Posterior vena cava (tissue), 2 donors: Measurements from ENCODE around the gene FSD2. TPM values are rescaled to one million over a fixed set of nuclear protein-coding genes. Genes with fewer than 3 reads are reported as not detected.
"Not testable (repeated sequence)": the region's sequence is repeated elsewhere in the genome, so short reads cannot be mapped to it uniquely, and the experiment has no call there.

Experiments
- DNase-seq: peaks from one replicate; pipeline ENCODE4 v3.0.0-alpha.2; 2020; ENCODE audit warnings: low spot score
- intact Hi-C, 2 donors: fragments of 100-400 bp; cut with DNase I; formaldehyde crosslinking; loops; one replicate each; pipeline versions ENCODE4 v1.14.1 to v1.14.2; 2022 to 2023
- total RNA-seq, 2 donors: library from RNA; stranded (reverse); fragmentation: NEBNext Ultra II Directional; extraction: Animal tissue kit (Norgen Biotek cat#: 25700); gene quantifications; one replicate each; pipeline ENCODE4 v1.2.1, GENCODE V29; 2021
- donor health status: DM: yes; HTN: yes; CAD: no.
- donor health status: DM: yes; HTN: yes; CAD: no.

Gene FSD2
- total RNA-seq, 2 donors from 2014 or later, result not detected

DNA sequence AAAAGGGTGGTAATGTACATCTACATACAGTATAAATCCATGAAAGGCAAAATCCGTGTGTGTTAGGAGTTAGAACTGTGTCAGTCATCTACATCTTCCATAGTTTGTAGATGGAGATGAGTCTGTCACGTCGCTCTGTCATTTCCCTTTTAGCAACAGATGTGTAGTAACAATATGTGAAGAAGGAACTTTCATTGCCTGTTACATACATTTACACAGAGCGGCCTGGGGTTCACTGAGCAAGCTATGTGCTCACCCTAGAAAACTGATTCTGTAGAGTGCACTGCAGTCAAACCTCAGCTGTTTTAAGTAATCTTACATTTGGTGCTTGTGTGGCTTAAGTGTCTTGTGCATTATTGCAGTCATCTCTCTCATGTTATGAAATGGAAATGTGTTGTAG lies 54.6 kb downstream of the FSD2 start:
- DNase-seq, result no peak
- intact Hi-C loops, result no loop called here

DNA sequence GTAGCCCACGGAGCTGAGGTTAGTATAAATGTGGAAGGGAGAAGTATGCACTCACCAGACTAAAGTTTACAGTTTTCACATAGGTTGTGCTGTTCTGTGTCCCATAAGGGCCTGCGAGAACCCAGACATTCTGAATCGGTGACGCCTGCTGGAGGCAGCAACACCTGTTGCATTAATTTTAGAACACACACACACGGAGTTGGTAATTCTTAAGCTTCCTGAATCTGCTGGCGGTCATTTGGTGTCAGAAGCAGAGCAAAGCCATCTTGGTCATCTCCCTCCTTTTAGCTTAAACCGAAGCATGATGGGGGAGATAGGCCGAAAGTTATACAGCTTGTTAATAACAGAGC lies 55.1 kb downstream of the FSD2 start:
- no peak for DNase-seq
- intact Hi-C loops, result no loop called here

DNA sequence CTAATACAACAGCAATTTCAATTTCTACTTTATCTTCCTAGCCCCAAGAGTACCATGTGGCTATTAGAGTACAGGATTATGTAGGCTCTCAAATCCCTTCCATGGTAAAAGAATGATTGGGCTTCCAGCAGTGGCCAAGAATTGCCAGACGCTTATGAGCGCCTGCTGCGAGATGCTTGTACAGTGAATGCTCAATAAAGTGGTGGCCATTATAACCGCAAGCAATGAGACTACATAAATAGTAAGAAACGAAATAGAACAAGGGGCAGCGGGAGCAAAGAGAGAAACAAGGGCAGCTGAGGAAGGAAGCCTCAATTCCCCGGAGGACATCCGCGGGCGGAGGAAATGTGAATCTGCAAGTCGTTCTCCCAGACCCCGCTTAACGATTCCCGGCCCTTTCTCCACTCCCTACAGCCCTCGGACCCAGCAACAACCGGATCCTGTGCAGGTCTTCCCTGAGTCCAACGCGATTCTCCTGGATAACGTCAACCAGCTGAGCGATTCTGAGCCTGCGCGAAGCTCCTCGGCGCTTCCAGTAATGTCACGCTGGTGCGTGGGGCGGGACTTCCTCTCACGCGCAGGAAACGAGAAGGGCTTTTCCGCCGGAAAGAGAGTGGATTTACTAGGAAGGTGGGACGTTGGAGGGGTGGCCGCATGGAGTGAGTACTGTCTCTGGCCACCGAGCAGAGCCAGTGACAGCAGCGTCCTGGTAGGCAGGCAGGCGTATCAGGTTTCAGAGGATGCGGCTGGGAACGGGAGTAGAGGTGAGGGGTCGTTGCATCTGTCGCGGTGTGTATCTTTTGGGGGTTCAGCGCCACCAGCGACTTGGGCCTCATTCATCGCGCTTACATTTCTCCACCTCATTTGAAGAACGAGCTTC lies 55.7 kb downstream of the FSD2 start:
- intact Hi-C loops, result no loop called here

DNA sequence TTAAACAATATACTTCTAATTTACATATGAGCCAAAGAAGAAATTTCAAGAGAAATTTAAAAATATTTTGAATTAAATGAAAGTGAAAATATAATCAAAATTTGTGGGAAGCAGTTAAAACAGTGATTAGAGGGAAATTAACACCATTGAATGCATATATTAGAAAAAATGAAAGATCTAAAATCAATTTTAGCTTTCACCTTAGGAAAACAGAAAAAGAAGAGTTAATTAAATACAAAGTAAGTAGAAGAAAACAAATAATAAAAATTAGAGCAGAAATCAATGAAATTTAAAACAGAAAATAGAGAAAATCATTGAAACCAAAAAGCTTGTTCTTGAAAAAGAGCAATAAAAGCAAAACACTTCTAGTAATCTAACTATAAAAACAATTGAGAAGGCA lies 57.6 kb downstream of the FSD2 start:
- DNase-seq, result no peak
- intact Hi-C loops, result no loop called here

More for the DNA sequence above, 55.7 kb downstream of the FSD2 start:
- DNase-seq, result peak; percentile 97

DNA sequence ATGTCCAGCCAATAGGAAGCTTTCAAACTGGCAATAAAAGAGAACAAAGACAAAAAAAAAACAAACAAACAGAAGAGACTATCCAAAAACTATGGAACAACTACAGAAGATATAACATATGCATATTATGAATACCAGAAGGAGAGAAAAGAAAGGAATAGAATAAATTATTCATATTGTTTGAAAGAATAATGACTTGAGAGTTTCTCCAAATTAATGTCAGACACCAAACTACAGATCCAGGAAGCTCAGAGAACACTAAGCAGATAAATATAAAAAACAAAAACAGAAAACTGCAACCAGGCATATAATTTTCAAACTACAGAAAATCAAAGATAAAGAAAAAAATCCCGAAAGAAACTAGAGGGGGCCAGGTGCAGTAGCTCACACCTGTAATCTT lies 62.1 kb downstream of the FSD2 start:
- no peak for DNase-seq
- intact Hi-C loops, result no loop called here

DNA sequence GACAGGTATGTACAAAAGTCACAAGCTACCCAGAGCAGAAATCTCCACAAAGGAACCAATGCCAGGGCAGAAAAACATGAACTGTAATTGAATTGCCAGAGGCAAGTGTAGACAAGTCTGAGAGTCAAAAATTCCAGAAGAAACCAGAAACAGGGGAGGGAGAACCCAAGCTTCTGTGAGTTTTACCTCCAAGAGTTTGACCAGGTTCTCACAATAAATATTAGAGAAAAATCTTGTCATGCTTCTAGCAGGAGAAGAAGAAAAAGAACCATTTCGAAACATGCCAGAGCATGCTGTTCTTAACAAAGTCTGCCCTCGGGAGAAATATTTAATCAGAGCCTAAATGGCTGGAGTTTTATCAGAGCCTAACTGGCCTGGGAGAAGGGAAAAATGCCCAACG lies 63.7 kb downstream of the FSD2 start:
- no peak for DNase-seq
- intact Hi-C loops, result no loop called here

DNA sequence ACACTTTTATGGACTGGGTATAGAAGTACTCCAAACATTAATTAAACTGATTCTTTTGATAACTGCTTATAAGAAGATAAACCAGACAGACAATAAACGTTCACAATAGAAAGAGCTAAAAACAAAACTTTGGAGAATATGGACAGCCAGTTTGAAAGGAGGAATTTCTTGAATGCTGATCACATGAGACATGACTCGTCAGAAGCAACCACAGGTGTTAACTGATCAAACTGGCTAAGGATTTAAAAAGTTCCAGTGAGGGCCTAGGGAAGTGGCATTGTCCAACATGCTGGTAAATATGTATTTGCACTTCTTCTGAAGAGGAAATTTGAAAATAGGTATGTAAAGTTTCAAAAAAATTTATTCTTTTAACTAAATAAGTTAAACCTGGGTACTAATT lies 66.8 kb downstream of the FSD2 start:
- DNase-seq, result no peak
- intact Hi-C loops, result no loop called here

DNA sequence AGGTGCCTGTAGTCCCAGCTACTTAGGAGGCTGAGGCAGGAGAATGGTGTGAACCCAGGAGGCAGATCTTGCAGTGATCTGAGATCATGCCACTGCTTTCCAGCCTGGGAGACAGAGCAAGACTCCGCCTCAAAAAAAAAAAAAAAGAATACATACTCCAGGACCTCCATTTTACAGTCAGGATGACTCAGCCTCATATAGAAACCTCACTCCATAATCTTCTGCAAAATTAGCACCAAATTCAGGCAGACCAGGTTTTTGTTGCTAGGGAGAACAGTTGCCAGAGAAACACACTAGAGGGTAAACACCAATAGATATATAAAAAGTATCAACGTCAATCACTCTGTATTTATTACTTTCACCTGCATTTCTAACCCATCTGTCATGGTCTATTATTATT lies 67.9 kb downstream of the FSD2 start:
- intact Hi-C loops, result no loop called here
- no peak for DNase-seq

DNA sequence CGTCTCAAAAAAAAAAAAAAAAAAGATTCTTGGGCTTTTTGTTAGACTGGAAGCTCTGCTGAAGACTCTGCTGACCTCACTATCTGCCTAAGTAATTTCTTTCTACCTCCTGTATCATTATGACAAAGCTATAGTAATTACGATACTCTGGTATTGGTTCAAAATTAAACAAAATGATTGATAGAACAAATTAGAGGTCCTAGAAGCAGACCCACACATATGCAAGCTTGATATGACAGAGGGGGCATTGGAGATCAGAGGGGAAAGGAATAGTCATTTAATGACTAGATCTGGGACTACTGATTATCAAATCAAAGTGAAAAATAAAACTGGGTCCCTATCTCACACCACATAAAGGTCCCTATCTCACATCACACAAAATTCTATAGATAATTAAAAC lies 74.3 kb downstream of the FSD2 start:
- DNase-seq, result no peak
- intact Hi-C loops, result no loop called here

DNA sequence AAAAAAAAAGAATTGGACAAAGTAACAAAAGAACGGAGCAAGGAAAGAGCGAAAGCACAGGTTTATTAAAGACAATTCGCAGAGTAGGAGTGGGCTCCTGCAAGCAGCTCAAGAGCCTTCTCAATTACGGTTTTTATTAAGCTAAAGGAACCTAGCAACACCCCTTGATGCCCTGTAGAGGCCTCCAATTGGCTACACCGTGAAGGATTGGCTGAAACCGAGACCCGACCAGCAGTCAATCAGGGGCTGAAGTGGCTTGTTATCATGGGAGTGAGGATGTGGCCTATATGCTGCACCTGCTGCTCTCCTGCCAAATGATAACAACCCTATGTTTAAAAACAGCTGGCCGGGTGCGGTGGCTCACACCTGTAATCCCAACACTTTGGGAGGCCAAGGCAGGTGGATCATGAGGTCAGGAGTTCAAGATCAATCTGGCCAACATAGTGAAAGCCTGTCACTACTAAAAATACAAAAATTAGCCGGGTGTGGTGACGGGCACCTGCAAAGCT lies 75.8 kb downstream of the FSD2 start:
- no peak for DNase-seq
- intact Hi-C loops, result no loop called here

DNA sequence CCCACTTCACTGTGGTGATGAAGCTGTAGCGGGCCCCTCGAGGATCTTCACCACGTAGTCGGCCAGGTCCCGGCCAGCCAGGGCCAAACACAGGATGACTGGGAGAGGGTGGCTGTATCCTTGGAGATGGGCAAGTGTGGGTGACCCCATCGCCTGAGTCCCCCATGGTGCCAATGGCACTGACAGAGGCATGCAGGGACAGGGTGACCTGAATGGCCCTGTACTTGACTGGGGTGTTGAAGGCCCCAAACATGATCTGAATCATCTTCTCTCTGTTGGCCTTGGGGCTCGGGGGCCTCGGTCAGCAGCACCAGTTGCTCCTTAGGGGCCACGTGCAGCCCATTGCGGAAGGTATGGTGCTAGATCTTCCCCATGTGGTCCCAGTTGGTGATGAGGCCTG lies 79.1 kb downstream of the FSD2 start:
- intact Hi-C loops, result no loop called here
- DNase-seq, result no peak

DNA sequence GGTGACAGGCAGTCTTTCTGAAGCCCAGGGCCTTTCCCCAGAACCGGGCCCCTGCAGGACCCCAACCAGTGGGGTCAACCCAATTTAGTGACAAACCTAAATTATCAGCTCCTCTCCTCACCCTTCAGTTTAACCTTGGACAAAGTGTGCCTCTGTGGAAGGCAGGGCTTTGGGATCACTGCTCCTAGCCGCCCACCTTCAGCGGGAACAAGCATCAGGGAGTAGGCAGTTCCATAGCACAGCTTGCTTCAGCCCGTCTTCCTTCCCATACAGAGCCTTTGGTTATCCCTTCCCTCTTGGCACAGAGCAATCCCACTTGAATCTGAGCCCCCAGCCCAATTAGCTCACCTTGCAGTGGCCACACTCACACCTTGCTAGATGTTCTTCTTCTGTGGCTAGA lies 90.9 kb downstream of the FSD2 start:
- DNase-seq, result no peak
- intact Hi-C loops, result no loop called here

DNA sequence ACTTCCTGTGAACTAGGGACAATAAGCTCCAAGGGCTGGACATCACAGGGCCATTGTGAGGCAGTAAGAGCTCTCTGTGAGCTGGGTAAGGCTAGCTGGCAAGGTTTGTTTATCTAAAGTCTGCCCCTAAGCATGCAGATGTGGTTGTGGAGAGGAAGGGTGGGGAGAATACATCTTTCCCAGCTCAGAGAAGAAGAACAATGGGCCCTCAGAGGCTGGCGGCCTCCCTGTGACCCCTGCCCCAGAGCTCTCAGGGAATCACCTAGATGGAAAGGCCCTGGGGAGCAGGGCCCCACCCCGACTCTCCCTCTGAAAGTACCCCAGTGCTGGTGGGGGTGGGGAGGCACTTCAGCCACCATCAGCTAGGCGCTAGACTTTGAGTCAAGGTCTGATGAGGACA lies 91.9 kb downstream of the FSD2 start:
- DNase-seq, result no peak
- intact Hi-C loops, result no loop called here

DNA sequence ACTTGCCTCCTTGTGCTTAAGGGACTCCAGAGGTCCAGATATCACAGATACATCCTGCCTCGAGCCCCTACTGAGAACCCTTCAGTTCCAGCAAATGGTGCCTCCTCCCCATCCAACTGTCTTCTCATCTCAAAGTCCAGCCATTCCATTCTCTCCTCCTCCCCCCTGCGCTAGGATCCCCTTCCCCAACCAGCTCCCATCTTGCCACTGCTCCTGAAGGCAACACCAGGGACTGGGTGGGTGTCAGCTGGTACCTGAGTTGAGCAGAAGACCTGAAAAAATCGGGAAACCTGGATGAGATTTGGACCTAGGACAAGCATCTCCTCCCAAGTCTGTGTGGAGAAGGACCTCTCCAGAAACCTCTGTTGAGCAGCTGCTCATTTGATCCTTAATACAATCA lies 93.8 kb downstream of the FSD2 start:
- DNase-seq, result no peak
- intact Hi-C loops, result no loop called here

DNA sequence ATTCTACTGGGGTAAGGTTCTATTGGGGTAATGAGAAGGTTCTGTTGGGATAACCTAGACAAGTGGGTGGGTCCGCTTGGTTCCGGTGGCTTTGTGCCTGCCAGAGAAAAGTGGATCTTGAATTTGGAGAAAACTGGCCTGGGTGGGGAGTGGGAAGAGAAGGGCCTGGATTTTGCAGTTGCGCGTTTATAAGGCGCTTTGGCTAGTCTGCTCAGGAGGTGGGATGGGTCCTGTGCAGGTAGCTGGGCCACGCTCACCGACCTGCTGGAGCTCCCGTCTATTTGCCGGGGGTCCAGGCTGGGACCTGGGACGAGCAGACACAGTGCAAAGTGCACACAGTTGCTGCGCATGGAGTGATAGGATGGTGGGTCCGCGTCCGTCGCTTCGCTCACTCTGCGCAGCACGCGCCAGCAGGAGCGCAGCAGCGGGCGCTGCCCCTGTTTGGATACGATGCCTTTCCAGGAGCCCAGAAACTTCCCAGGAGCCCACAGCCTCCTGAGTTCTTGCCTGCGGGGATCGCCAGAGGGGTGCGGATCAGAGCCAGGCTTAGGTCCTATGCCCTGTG lies 94.9 kb downstream of the FSD2 start:
- DNase-seq, result no peak
- intact Hi-C loops, result no loop called here

DNA sequence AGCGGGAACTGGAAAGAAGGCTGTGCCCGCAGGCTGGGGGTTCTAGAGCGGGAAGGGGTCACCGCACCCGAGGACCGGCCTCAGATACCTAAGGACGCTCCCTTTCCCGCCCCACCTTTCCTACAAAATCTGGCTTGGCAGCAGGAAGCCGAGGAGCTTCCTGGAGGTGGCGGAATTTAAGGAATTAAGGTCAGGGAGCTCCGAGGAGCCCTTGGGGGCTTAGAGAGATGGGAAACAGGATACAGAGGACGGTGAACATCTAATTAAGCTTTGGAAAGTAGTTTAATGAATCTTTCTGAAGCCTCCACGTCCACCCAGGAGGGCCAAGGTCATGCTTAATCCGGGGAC lies 95.7 kb downstream of the FSD2 start:
- intact Hi-C loops, result no loop called here
- DNase-seq, result no peak

DNA sequence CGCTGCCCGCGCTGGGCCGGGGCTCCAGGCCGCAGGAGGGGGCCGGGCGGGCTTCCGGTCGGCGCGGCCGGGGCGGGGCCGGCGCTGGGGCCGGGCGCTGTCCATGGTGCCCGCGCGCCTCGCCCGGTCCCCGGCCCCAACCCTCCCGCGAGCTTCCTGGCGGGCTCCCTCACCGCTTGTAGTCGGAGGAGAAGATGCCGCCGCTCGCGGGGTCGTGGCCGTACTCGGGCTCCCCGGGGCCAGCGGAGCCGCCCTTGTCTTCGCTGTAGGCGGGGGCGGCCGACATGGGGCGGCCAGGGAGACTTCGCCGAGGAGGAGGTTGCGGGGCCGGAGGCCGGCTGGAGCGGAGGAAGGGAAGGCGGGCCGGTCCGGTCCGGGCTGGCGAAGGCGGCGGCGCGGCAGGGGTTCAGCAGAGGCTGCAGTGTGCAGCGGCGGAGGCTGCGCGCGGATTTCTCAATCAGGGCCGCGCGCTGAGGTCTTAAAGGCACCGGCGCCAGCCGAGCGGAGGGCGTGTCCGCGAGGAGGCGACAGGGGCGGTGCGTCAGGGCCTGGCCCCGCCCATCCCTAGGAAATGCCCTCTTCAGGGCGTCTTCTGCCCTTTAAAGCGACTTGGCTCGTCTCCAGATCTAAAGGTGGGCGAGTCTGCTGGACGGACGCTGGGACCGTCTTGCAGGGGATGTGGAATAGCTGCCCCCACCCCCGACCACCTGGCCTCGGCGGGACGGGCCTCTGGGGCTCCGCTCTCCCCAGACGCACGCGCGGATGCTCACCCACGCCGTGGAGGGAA lies 96.3 kb downstream of the FSD2 start, which contains the start of gene AP3B2:
Gene AP3B2 (minus strand): TSS at position 455 of the 787 bp plus-strand sequence. CDS start 169 bp downstream, at position 286.
- intact Hi-C loops, result no loop called here
- DNase-seq, result peak; percentile 92

DNA sequence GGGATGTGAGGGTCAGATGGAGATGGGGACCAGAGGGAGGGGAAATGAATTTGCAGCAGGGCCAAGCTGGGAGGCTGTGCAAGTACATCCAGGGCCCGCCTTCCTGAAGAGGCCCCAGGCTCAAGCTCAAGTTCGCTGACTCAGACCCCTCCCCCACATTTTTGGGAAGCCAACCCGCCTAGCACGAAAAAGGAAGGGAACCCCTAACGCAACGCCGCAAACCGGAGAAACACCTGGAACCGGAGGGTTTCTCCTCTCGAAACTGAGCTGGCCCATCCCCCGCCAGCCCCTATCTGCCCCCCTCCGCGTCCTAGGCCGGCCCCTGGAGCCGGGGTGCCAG lies 96.8 kb downstream of the FSD2 start:
- intact Hi-C loops, result no loop called here
- no peak for DNase-seq

DNA sequence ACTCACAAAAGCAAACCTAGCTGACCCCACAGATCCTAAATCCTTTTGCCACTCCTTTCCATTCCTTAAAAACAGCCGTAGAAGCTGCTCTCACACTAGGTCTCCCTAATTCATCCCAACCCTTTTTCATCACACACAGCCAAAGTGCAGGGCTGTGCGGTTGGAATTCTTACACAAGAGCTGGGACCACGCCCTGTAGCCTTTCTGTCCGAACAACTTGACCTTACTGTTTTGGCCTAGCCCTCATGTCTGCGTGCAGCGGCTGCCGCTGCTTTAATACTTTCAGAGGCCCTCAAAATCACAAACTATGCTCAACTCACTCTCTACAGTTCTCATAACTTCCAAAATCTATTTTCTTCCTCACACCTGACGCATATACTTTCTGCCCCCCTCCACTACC lies 100.0 kb downstream of the FSD2 start:
- intact Hi-C loops, DNase-seq: not testable (repeated sequence)
